Spleen (tissue), 11 donors: ENCODE measurements around the gene SETD3. TPM values are rescaled to one million over a fixed set of nuclear protein-coding genes. Genes with fewer than 3 reads are reported as not detected.

Source experiments
- DNase-seq: peaks from one replicate; pipeline ENCODE4 v3.0.0-alpha.2; 2020
- H3K27ac ChIP-seq, 8 donors: fragments of 200-600 bp; sonication (generic) in 7 of 8; 1 replicate in 4 of 8; 2 replicates in 4 of 8; pipeline versions ENCODE4 v1.5.0 to v1.8.0; 2016 to 2021; ENCODE audit warnings: inconsistent platforms in 4 of 8, mild to moderate bottlenecking in 4 of 8, moderate library complexity in 1 of 8
- H3K27me3 ChIP-seq, 7 donors: fragments of 200-600 bp; sonication (generic) in 6 of 7; replicated peaks in 1 of 7; 1 replicate in 4 of 7; 2 replicates in 3 of 7; pipeline versions ENCODE4 v1.5.0 to v1.8.0; 2016 to 2021; ENCODE audit warnings: inconsistent platforms in 3 of 7, mild to moderate bottlenecking in 1 of 7
- H3K36me3 ChIP-seq, 6 donors: fragments of 200-600 bp; sonication (generic) in 5 of 6; 1 replicate in 4 of 6; 2 replicates in 2 of 6; pipeline versions ENCODE4 v1.5.0 to v1.8.0; 2016 to 2021; ENCODE audit warnings: inconsistent platforms in 2 of 6
- H3K4me1 ChIP-seq, 6 donors: fragments of 200-600 bp; sonication (generic) in 5 of 6; 1 replicate in 3 of 6; 2 replicates in 3 of 6; pipeline versions ENCODE4 v1.5.0 to v1.8.0; 2016 to 2021; ENCODE audit warnings: inconsistent platforms in 3 of 6
- H3K4me3 ChIP-seq, 8 donors: fragments of 200-600 bp; sonication (generic) in 7 of 8; 1 replicate in 4 of 8; 2 replicates in 4 of 8; pipeline versions ENCODE4 v1.5.0 to v1.8.0; 2016 to 2021; ENCODE audit warnings: inconsistent platforms in 4 of 8, mild to moderate bottlenecking in 4 of 8, moderate library complexity in 2 of 8
- H3K9me3 ChIP-seq, 8 donors: fragments of 200-600 bp; sonication (generic) in 7 of 8; 1 replicate in 4 of 8; 2 replicates in 4 of 8; pipeline versions ENCODE4 v1.5.0 to v1.8.0; 2016 to 2021; ENCODE audit warnings: inconsistent platforms in 4 of 8
- CTCF ChIP-seq, 11 experiments: fragments of 200-600 bp in 7 of 11; fragments of 450-650 bp in 4 of 11; sonication (generic) in 4 of 11; IDR thresholded peaks in 8 of 11; conservative IDR thresholded peaks in 3 of 11; 1 replicate in 7 of 11; 2 replicates in 4 of 11; pipeline versions ENCODE4 v1.4.0 to v1.8.0; 2016 to 2021; ENCODE audit warnings: antibody characterized with exemption in 11 of 11, inconsistent platforms in 4 of 11, mild to moderate bottlenecking in 1 of 11
- POLR2A ChIP-seq, 3 donors: fragments of 450-650 bp; IDR thresholded peaks; one replicate each; pipeline ENCODE4 v1.5.1; 2017; ENCODE audit warnings: antibody characterized with exemption in 3 of 3, mild to moderate bottlenecking in 1 of 3
- POLR2AphosphoS5 ChIP-seq, 3 donors: sonication (generic); formaldehyde crosslinking; IDR thresholded peaks; one replicate each; pipeline ENCODE4 v1.5.1; 2017; ENCODE audit warnings: antibody characterized with exemption in 3 of 3
- WGBS, 5 donors: extraction: QIAGEN DNeasy Blood & Tissue Kit in 3 of 5; methylation state at CpG; one replicate each; pipeline versions ENCODE4 v1.1.5 to v1.1.7; 2013 to 2018; 5-methylcytosine and 5-hydroxymethylcytosine counted together
- intact Hi-C: fragments of 100-400 bp; cut with DNase I; formaldehyde crosslinking; loops from one replicate; pipeline ENCODE4 v1.15.0; 2023; ENCODE audit warnings: low total_unique reads
- polyA plus RNA-seq, 3 donors: library from polyadenylated mRNA; stranded (reverse); fragments of 200-250 nt; gene quantifications; one replicate each; pipeline ENCODE4 v1.2.1, GENCODE V29; 2013
- total RNA-seq, 7 donors: library from RNA; depleted of rRNA in 3 of 7; stranded (reverse); fragments of >200 nt in 3 of 7; fragmentation: NEBNext Ultra II Directional in 4 of 7; extraction: Animal tissue kit (Norgen Biotek cat#: 25700) in 4 of 7; gene quantifications; one replicate each; pipeline versions ENCODE4 v1.1.0 to v1.2.1, GENCODE V29; 2016 to 2021
- donor health status: healthy with polysubstance abuse.
- donor health status: DM: no; HTN: no; CAD: no; lungs with moderate emphysema.
- donor health status: DM: no; HTN: no; CAD: no.
- donor health status: Bipolar disorder and iron deficiency.
- donor health status: healthy.
- donor health status: DM: no; HTN: no; CAD: no.
- donor health status: DM: yes; HTN: yes; CAD: no.

The SETD3 gene
- total and polyA plus RNA-seq, 10 donors: 18.1 to 84.4 (median 62.4) TPM

- no peak for TF ChIP-seq CTCF (IDR thresholded peaks at IDR 0.05 in 8 of 11, conservative IDR thresholded peaks at IDR 0.05 in 3 of 11)
- Histone ChIP-seq H3K36me3 (peaks cover 3 to 85% (median 20%) of the 10 kb centered on the region in 6 donors), H3K9me3 (peaks cover 0 to 16% (median 12%) of the 10 kb centered on the region in 8 donors), H3K4me3 (no peak overlapping the region), H3K27me3 (no peaks in the 10 kb centered on the region), H3K27ac (no peak overlapping the region), H3K4me1 (peaks cover 0 to 42% (median 3%) of the 10 kb centered on the region in 6 donors)
- intact Hi-C loops: no loop called here
- no peak for DNase-seq
- WGBS, 5 donors: 89 to 94% (median 92%) methylated on average over 12 of the region's 12 CpGs
These were observed 53.8 kb downstream of the SETD3 start for GRCh38 chr14:99426813-99427346.

GRCh38 chr14:99426265-99426664 lies 54.4 kb downstream of the SETD3 start:
- Histone ChIP-seq H3K4me3 (no peak overlapping the region), H3K27me3 (no peaks in the 10 kb centered on the region), H3K4me1 (peaks cover 0 to 39% (median 3%) of the 10 kb centered on the region in 6 donors), H3K36me3 (peaks cover 3 to 79% (median 20%) of the 10 kb centered on the region in 6 donors), H3K27ac (no peak overlapping the region), H3K9me3 (peaks cover 0 to 16% (median 12%) of the 10 kb centered on the region in 8 donors)
- no peak for DNase-seq
- WGBS, 5 donors: 65 to 81% (median 74%) methylated on average over 3 of the region's 3 CpGs
- TF ChIP-seq POLR2A (IDR thresholded peaks at IDR 0.05): no peak
- TF ChIP-seq POLR2AphosphoS5 (IDR thresholded peaks at IDR 0.05): no peak
- no peak for TF ChIP-seq CTCF (IDR thresholded peaks at IDR 0.05 in 8 of 11, conservative IDR thresholded peaks at IDR 0.05 in 3 of 11)
- intact Hi-C loops: no loop called here

- intact Hi-C loops: no loop called here
- peaks cover 0 to 16% (median 12%) of the 10 kb centered on the region in 8 donors for H3K9me3 ChIP-seq
- H3K4me3 ChIP-seq: no peak overlapping the region
- H3K27ac ChIP-seq: no peak overlapping the region
- H3K4me1 ChIP-seq: peaks cover 0 to 31% (median 0%) of the 10 kb centered on the region in 6 donors
- WGBS, 5 donors: 86 to 96% (median 96%) methylated on average over 7 to 11 of the region's 11 CpGs
- H3K36me3 ChIP-seq: peaks cover 3 to 70% (median 20%) of the 10 kb centered on the region in 6 donors
- no peak for DNase-seq
- H3K27me3 ChIP-seq: no peaks in the 10 kb centered on the region
- TF ChIP-seq POLR2AphosphoS5 (IDR thresholded peaks at IDR 0.05): no peak
These were observed 55.4 kb downstream of the SETD3 start for GRCh38 chr14:99425272-99425681.

- H3K36me3 ChIP-seq: peaks cover 3 to 66% (median 19%) of the 10 kb centered on the region in 6 donors
- H3K4me3 ChIP-seq: no peak overlapping the region
- H3K4me1 ChIP-seq: peaks cover 0 to 28% (median 0%) of the 10 kb centered on the region in 6 donors
- TF ChIP-seq POLR2A (IDR thresholded peaks at IDR 0.05): no peak
- no peak for TF ChIP-seq POLR2AphosphoS5 (IDR thresholded peaks at IDR 0.05)
- no peak for TF ChIP-seq CTCF (IDR thresholded peaks at IDR 0.05 in 8 of 11, conservative IDR thresholded peaks at IDR 0.05 in 3 of 11)
- intact Hi-C loops: no loop called here
- DNase-seq: no peak
- 78 to 89% (median 85%) methylated on average over 5 of the region's 5 CpGs for WGBS, 5 donors
- no peak overlapping the region for H3K27ac ChIP-seq
- H3K27me3 ChIP-seq: no peaks in the 10 kb centered on the region
- H3K9me3 ChIP-seq: peaks cover 0 to 12% (median 11%) of the 10 kb centered on the region in 8 donors
These were observed 56.3 kb downstream of the SETD3 start for GRCh38 chr14:99424306-99424877.
